ENCODE results near the gene MYO1D. TPM values are rescaled to one million over a fixed set of nuclear protein-coding genes. Genes with fewer than 3 reads are reported as not detected.

MYO1D gene
- total RNA-seq, 1 experiment from 2014 or later = 35.7 TPM

DNA sequence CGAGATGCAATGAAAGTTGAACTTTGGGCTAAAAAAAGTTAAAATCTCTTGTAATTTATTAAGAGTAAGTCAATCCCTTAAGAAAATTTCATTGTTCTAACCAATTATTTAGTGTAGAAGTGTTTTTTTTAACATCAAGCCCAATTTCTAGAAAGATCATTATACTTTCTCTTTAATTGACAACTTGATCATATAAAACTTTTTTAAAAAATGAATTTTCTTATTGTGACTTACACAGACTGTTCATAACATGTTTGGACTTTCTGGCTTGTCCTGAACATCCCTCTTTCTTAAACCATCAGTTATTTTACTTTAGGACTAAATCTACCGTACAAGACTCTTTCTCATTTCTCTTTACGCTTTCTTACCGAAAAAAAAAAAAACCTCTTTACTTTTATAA is 24.8 kb upstream of the MYO1D start:
- intact Hi-C loops (cut with micrococcal nuclease) = no loop called here
- no TSS peak for BruUV-seq (replicated peaks)

More for the DNA sequence above, 24.8 kb upstream of the MYO1D start:
- no peak overlapping the region for H3K27ac ChIP-seq (ENCODE audit: low read depth, low read length)
- TF ChIP-seq EZH2phosphoT487 (IDR thresholded peaks at IDR 0.05; ENCODE audit: borderline replicate concordance) = no peak
- TF ChIP-seq EGR1 (IDR thresholded peaks at IDR 0.05; ENCODE audit: low read depth) = no peak
- TF ChIP-seq CEBPB (IDR thresholded peaks at IDR 0.05; ENCODE audit: low read depth) = no peak
- no peak for TF ChIP-seq SIN3A (IDR thresholded peaks at IDR 0.05; ENCODE audit: low read depth)
- no peak for TF ChIP-seq FOSL1 (IDR thresholded peaks at IDR 0.05; ENCODE audit: low read depth)
- TF ChIP-seq, protein P1, sequence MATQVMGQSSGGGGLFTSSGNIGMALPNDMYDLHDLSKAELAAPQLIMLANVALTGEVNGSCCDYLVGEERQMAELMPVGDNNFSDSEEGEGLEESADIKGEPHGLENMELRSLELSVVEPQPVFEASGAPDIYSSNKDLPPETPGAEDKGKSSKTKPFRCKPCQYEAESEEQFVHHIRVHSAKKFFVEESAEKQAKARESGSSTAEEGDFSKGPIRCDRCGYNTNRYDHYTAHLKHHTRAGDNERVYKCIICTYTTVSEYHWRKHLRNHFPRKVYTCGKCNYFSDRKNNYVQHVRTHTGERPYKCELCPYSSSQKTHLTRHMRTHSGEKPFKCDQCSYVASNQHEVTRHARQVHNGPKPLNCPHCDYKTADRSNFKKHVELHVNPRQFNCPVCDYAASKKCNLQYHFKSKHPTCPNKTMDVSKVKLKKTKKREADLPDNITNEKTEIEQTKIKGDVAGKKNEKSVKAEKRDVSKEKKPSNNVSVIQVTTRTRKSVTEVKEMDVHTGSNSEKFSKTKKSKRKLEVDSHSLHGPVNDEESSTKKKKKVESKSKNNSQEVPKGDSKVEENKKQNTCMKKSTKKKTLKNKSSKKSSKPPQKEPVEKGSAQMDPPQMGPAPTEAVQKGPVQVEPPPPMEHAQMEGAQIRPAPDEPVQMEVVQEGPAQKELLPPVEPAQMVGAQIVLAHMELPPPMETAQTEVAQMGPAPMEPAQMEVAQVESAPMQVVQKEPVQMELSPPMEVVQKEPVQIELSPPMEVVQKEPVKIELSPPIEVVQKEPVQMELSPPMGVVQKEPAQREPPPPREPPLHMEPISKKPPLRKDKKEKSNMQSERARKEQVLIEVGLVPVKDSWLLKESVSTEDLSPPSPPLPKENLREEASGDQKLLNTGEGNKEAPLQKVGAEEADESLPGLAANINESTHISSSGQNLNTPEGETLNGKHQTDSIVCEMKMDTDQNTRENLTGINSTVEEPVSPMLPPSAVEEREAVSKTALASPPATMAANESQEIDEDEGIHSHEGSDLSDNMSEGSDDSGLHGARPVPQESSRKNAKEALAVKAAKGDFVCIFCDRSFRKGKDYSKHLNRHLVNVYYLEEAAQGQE (IDR thresholded peaks at IDR 0.05; ENCODE audit: low read depth) = no peak
- TF ChIP-seq, protein P2, sequence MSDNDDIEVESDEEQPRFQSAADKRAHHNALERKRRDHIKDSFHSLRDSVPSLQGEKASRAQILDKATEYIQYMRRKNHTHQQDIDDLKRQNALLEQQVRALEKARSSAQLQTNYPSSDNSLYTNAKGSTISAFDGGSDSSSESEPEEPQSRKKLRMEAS (IDR thresholded peaks at IDR 0.05) = no peak
- no peak for TF ChIP-seq ZNF274 (IDR thresholded peaks at IDR 0.05; ENCODE audit: low read depth, low read length)
- TF ChIP-seq SP1 (IDR thresholded peaks at IDR 0.05; ENCODE audit: low read depth) = no peak
- TF ChIP-seq CBX3 (IDR thresholded peaks at IDR 0.05; ENCODE audit: low read depth) = no peak
- TF ChIP-seq SRF (IDR thresholded peaks at IDR 0.05; ENCODE audit: low read depth) = no peak
- no peak for TF ChIP-seq EZH2 (IDR thresholded peaks at IDR 0.05)
- no peak for TF ChIP-seq TCF7L2 (IDR thresholded peaks at IDR 0.05; ENCODE audit: borderline replicate concordance, extremely low read depth, insufficient read depth, insufficient read length)
- TF ChIP-seq, protein P3, sequence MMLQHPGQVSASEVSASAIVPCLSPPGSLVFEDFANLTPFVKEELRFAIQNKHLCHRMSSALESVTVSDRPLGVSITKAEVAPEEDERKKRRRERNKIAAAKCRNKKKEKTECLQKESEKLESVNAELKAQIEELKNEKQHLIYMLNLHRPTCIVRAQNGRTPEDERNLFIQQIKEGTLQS (IDR thresholded peaks at IDR 0.05) = no peak
- no peak for TF ChIP-seq ELF1 (IDR thresholded peaks at IDR 0.05; ENCODE audit: borderline replicate concordance, low read depth)
- TF ChIP-seq, protein P4, sequence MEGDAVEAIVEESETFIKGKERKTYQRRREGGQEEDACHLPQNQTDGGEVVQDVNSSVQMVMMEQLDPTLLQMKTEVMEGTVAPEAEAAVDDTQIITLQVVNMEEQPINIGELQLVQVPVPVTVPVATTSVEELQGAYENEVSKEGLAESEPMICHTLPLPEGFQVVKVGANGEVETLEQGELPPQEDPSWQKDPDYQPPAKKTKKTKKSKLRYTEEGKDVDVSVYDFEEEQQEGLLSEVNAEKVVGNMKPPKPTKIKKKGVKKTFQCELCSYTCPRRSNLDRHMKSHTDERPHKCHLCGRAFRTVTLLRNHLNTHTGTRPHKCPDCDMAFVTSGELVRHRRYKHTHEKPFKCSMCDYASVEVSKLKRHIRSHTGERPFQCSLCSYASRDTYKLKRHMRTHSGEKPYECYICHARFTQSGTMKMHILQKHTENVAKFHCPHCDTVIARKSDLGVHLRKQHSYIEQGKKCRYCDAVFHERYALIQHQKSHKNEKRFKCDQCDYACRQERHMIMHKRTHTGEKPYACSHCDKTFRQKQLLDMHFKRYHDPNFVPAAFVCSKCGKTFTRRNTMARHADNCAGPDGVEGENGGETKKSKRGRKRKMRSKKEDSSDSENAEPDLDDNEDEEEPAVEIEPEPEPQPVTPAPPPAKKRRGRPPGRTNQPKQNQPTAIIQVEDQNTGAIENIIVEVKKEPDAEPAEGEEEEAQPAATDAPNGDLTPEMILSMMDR (IDR thresholded peaks at IDR 0.05 in 2 of 3, conservative IDR thresholded peaks at IDR 0.05 in 1 of 3; ENCODE audit: borderline replicate concordance in 1 of 3, insufficient read depth in 1 of 3, low read depth in 2 of 3, low read length in 2 of 3) = no peak
- no peak for TF ChIP-seq JUND (IDR thresholded peaks at IDR 0.05)
- TF ChIP-seq, protein P5, sequence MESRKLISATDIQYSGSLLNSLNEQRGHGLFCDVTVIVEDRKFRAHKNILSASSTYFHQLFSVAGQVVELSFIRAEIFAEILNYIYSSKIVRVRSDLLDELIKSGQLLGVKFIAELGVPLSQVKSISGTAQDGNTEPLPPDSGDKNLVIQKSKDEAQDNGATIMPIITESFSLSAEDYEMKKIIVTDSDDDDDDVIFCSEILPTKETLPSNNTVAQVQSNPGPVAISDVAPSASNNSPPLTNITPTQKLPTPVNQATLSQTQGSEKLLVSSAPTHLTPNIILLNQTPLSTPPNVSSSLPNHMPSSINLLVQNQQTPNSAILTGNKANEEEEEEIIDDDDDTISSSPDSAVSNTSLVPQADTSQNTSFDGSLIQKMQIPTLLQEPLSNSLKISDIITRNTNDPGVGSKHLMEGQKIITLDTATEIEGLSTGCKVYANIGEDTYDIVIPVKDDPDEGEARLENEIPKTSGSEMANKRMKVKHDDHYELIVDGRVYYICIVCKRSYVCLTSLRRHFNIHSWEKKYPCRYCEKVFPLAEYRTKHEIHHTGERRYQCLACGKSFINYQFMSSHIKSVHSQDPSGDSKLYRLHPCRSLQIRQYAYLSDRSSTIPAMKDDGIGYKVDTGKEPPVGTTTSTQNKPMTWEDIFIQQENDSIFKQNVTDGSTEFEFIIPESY (IDR thresholded peaks at IDR 0.05; ENCODE audit: extremely low read depth, insufficient replicate concordance, low read length) = no peak
- H3K79me2 ChIP-seq (ENCODE audit: insufficient read depth, low read length) = no peaks in the 10 kb centered on the region
- no peaks in the 10 kb centered on the region for H3K9me2 ChIP-seq (ENCODE audit: insufficient read depth)
- no peak for ATAC-seq
- no peaks in the 10 kb centered on the region for H3K9me3 ChIP-seq (ENCODE audit: control insufficient read depth in 1 of 2, insufficient read depth in 1 of 2, low read depth in 1 of 2, low read length in 2 of 2)
- H4K20me1 ChIP-seq (ENCODE audit: insufficient read depth) = no peaks in the 10 kb centered on the region
- RAD21 ChIA-PET (ENCODE audit: low non-redundant PET in 1 of 2, low total read pairs in 2 of 2, uncharacterized antibody in 2 of 2, unreplicated experiment in 2 of 2) = no interaction called here
- CTCF ChIA-PET = no interaction called here
- no peaks in the 10 kb centered on the region for H3K4me1 ChIP-seq (ENCODE audit: control insufficient read depth in 1 of 2, insufficient read depth in 2 of 2, low read length in 2 of 2)
- POLR2A ChIA-PET = no interaction called here
- no peaks in the 10 kb centered on the region for H3K27me3 ChIP-seq (ENCODE audit: insufficient read depth, low read length)
- no peak overlapping the region for H3K4me2 ChIP-seq (ENCODE audit: low read length)
- no peak overlapping the region for H2AFZ ChIP-seq (ENCODE audit: low read depth, low read length, poor library complexity, severe bottlenecking)
- no peak overlapping the region for H3K9ac ChIP-seq (ENCODE audit: low read length)
- H3K4me3 ChIP-seq (replicated peaks in 1 of 2; ENCODE audit: low read depth in 1 of 2, low read length in 2 of 2) = no peak overlapping the region
- no peaks in the 10 kb centered on the region for H3K36me3 ChIP-seq (ENCODE audit: control insufficient read depth in 1 of 2, insufficient read depth in 2 of 2, low read length in 2 of 2)
- no peak for DNase-seq (ENCODE audit: low read depth, low spot score)

All from HCT116 (cell line).